Measurements from ENCODE around the gene LARP4B.

DNA sequence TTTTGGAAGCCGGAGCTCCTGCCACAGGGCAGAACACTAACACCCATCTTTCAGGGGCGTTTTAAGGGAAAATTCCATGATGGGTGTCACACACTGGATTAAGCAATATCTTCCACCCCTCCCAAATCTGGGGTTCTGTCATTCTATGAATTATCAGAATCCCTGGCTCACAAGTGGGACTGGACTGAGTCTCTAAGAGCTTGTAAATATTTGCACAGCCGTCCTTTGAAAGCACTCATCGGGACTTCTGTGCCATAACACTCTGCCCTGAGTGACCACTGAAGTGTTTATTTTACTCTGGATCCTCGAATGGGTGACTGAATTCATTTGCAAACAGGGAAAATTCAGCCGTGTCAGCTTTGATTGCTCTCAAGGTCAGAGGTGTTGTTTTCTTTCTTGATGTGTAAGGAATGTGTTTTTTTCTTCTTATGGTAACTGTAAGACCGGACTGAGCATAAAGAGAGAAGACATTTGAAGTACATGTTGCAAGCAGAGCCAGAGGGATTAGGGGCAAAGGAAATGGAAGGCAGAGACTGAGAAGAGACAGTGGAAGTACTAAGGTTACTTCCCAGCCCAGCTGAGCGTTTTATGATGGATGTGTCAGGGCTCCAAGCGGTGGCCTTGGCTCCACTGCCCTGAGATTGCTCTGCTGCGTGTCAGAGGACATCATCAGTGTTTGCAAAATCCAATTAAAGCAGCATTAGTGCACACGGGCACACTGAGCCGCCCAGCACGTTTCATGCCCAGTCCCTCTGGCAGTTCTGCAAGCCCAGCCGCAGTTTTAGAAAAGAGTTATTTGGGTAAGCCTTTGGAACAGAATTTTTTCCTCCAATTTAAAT, 39.0 kb upstream of the LARP4B start:
- TF ChIP-seq, protein P1, sequence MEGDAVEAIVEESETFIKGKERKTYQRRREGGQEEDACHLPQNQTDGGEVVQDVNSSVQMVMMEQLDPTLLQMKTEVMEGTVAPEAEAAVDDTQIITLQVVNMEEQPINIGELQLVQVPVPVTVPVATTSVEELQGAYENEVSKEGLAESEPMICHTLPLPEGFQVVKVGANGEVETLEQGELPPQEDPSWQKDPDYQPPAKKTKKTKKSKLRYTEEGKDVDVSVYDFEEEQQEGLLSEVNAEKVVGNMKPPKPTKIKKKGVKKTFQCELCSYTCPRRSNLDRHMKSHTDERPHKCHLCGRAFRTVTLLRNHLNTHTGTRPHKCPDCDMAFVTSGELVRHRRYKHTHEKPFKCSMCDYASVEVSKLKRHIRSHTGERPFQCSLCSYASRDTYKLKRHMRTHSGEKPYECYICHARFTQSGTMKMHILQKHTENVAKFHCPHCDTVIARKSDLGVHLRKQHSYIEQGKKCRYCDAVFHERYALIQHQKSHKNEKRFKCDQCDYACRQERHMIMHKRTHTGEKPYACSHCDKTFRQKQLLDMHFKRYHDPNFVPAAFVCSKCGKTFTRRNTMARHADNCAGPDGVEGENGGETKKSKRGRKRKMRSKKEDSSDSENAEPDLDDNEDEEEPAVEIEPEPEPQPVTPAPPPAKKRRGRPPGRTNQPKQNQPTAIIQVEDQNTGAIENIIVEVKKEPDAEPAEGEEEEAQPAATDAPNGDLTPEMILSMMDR (IDR thresholded peaks at IDR 0.05; ENCODE audit: extremely low read depth in 1 of 2, insufficient read depth in 1 of 2, low read depth in 1 of 2, low read length in 2 of 2) = no peak
- TF ChIP-seq EZH2 (IDR thresholded peaks at IDR 0.05; ENCODE audit: borderline replicate concordance, low read depth, low read length, severe bottlenecking) (no peak), POLR2A (IDR thresholded peaks at IDR 0.05; ENCODE audit: low read depth, low read length) (no peak), MYC (IDR thresholded peaks at IDR 0.05; ENCODE audit: low read depth, low read length) (no peak)

Data from endothelial cell of umbilical vein (primary cell).